ENCODE measurements around the gene ZNF530.

ZNF530 gene

GRCh38 chr19:57599761-57600383, at the start of gene ZNF530:
TSS of gene ZNF530 (plus strand) at chr19:57599885. CDS start at chr19:57604346, 4,461 bp downstream.
- TF ChIP-seq EZH2phosphoT487 (IDR thresholded peaks at IDR 0.05; ENCODE audit: borderline replicate concordance, low read length) (no peak), CTCF (IDR thresholded peaks at IDR 0.05; ENCODE audit: low read depth, low read length, poor library complexity, severe bottlenecking) (no peak)
- Histone ChIP-seq H3F3A (ENCODE audit: control insufficient read depth, insufficient read depth) (no peaks in the 10 kb centered on the region), H3K36me3 (ENCODE audit: control insufficient read depth, low read length) (no peaks in the 10 kb centered on the region), H3K9me3 (ENCODE audit: control insufficient read depth, insufficient read depth, low read length) (peaks cover 33% of the 10 kb centered on the region), H3K4me3 (ENCODE audit: low read length) (peak within 1 kb of the TSS; percentile 79), H3K4me2 (ENCODE audit: low read length) (peak within 1 kb of the TSS; percentile 84), H3K27ac (ENCODE audit: low read depth, low read length) (no peak within 1 kb of the TSS), H3K4me1 (ENCODE audit: control insufficient read depth, low read length) (peaks cover 11% of the 10 kb centered on the region), H4K20me1 (ENCODE audit: control insufficient read depth, insufficient read depth, low read depth, low read length) (no peaks in the 10 kb centered on the region), H3K27me3 (ENCODE audit: control insufficient read depth, low read length) (no peaks in the 10 kb centered on the region), H3K9me2 (replicated peaks; ENCODE audit: control insufficient read depth, low read length) (no peaks in the 10 kb centered on the region), H3K79me2 (ENCODE audit: control insufficient read depth, low read length) (no peaks in the 10 kb centered on the region)

GRCh38 chr19:57552432-57552831, 47.3 kb upstream of the ZNF530 start:
- peaks cover 55% of the 10 kb centered on the region for H3K36me3 ChIP-seq (ENCODE audit: control insufficient read depth, low read length)
- H3F3A ChIP-seq (ENCODE audit: control insufficient read depth, insufficient read depth) = no peaks in the 10 kb centered on the region
- no peak overlapping the region for H3K4me3 ChIP-seq (ENCODE audit: low read length)
- no peaks in the 10 kb centered on the region for H3K9me2 ChIP-seq (replicated peaks; ENCODE audit: control insufficient read depth, low read length)
- no peak overlapping the region for H3K27ac ChIP-seq (ENCODE audit: low read depth, low read length)
- H3K4me1 ChIP-seq (ENCODE audit: control insufficient read depth, low read length) = no peaks in the 10 kb centered on the region
- no peak for TF ChIP-seq CTCF (IDR thresholded peaks at IDR 0.05; ENCODE audit: low read depth, low read length, poor library complexity, severe bottlenecking)
- no peak for TF ChIP-seq EZH2phosphoT487 (IDR thresholded peaks at IDR 0.05; ENCODE audit: borderline replicate concordance, low read length)
- no peaks in the 10 kb centered on the region for H3K79me2 ChIP-seq (ENCODE audit: control insufficient read depth, low read length)
- H3K9me3 ChIP-seq (ENCODE audit: control insufficient read depth, insufficient read depth, low read length) = peaks cover 34% of the 10 kb centered on the region; the same call in 1 of the 2 replicates
- no peak overlapping the region for H3K4me2 ChIP-seq (ENCODE audit: low read length)
- H3K27me3 ChIP-seq (ENCODE audit: control insufficient read depth, low read length) = no peaks in the 10 kb centered on the region
- no peaks in the 10 kb centered on the region for H4K20me1 ChIP-seq (ENCODE audit: control insufficient read depth, insufficient read depth, low read depth, low read length)

- Histone ChIP-seq H3K4me1 (ENCODE audit: control insufficient read depth, low read length) (peaks cover 10% of the 10 kb centered on the region), H3K4me3 (ENCODE audit: low read length) (no peak overlapping the region), H3K9me2 (replicated peaks; ENCODE audit: control insufficient read depth, low read length) (no peaks in the 10 kb centered on the region), H3K27ac (ENCODE audit: low read depth, low read length) (no peak overlapping the region), H3K27me3 (ENCODE audit: control insufficient read depth, low read length) (no peaks in the 10 kb centered on the region), H4K20me1 (ENCODE audit: control insufficient read depth, insufficient read depth, low read depth, low read length) (no peaks in the 10 kb centered on the region), H3K36me3 (ENCODE audit: control insufficient read depth, low read length) (peaks cover 20% of the 10 kb centered on the region; the same call in 1 of the 2 replicates), H3K79me2 (ENCODE audit: control insufficient read depth, low read length) (no peaks in the 10 kb centered on the region), H3F3A (ENCODE audit: control insufficient read depth, insufficient read depth) (no peaks in the 10 kb centered on the region), H3K4me2 (ENCODE audit: low read length) (no peak overlapping the region), H3K9me3 (ENCODE audit: control insufficient read depth, insufficient read depth, low read length) (peaks cover 52% of the 10 kb centered on the region)
- TF ChIP-seq EZH2phosphoT487 (IDR thresholded peaks at IDR 0.05; ENCODE audit: borderline replicate concordance, low read length) (no peak), CTCF (IDR thresholded peaks at IDR 0.05; ENCODE audit: low read depth, low read length, poor library complexity, severe bottlenecking) (no peak)
These were observed 42.0 kb upstream of the ZNF530 start for GRCh38 chr19:57557659-57558058.

Data from DOHH2 (cell line).